Stimulated activated CD4-positive, alpha-beta T cell treated with anti-CD3 and anti-CD28 coated beads, Interleukin-4, amount 100 ng/mL, for 4 hours (primary cell): ENCODE results near the gene TMEM204.

Experiments used
- DNase-seq, 2 experiments: peaks; one replicate each; pipeline ENCODE4 v3.0.0-alpha.2; 2020

TMEM204 gene

DNA sequence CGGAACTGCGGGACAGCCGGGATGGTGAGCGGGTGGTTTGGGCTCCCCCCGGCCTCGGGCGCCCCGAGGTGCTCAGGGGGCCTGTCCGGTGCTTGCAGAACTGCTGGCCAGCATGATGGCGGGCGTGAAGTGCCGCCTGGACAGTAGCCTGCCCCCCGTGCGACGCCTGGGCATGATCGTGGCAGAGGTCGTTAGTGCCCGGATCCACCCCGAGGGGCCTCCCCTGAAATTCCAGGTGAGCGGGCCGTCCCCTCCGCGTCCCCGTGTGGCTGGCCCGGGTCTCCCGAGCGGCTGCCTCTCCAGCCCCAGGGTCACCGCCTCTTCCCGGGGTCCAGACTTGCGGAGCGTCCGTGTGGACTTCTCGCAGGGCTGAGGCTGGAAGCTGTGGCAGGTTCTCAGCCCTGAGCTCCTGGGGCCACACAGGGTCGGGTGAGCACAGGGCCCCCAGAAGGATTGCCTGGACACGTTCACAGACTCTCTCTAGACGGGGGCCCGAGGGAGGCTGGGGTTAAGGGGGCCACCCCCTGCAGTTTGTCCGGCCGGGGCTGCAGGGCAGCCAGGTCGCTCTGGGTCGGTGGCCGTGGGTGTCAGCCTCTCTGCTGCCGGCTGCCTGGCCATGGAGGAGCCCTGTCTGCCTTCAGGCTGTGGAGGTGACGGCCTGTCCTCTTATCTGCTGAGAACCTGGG, 32.9 kb upstream of the TMEM204 start:
- no peak for DNase-seq

DNA sequence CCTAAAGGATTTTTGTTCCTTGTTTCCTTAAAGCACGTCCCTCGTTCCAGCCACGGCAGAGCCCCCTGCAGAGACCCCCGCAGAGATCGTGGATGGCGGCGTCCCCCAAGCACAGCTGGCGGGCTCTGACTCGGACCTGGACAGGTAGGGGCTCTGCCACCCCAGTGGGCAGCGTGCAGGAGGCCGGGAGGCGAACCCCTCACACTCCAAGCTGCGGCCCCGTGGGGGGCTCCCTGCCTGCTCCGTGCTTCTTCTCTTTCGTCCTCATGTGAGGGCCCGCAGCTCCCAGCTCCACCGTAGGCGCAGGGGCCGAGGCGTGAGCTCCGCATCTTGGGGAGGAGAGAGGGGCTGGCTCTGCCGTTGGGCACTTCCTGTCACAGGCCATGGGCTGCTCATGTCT, 31.8 kb upstream of the TMEM204 start:
- no peak for DNase-seq

DNA sequence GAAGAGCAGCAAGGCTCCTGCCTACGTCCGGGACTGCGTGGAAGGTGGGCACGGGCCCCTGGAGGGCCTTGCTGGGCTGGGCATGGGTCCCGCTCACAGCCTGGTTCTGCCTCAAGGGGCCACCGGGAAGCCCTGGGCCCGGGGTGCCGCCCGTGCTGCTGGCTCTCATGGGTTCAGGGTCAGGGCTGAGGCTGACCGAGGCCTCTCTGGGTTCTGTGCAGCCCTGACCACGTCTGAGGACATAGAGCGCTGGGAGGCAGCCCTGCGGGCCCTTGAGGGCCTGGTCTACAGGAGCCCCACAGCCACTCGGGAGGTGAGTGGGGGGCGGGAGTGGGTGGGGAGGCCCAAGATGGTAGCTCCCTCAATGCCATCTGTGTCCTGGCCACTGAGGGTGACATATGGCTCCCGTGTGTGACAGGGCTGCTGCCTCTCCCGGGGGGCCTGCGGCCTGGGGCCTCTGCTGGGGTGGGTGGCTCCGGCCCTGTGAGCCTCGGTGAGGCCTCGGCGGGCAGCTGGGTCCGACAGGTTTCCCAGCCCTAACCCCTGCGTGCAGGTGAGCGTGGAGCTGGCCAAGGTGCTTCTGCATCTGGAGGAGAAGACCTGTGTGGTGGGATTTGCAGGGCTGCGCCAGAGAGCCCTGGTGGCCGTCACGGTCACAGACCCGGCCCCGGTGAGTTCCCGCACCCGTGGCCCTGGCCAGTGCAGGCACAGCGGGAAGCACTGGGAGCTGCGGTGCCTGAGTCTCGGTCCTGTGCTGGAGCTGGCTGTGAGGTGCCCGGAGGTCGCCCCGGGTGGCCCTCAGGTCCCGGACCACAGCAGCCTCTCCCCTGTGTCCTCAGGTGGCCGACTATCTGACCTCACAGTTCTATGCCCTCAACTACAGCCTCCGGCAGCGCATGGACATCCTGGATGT, 31.1 kb upstream of the TMEM204 start:
- no peak for DNase-seq

DNA sequence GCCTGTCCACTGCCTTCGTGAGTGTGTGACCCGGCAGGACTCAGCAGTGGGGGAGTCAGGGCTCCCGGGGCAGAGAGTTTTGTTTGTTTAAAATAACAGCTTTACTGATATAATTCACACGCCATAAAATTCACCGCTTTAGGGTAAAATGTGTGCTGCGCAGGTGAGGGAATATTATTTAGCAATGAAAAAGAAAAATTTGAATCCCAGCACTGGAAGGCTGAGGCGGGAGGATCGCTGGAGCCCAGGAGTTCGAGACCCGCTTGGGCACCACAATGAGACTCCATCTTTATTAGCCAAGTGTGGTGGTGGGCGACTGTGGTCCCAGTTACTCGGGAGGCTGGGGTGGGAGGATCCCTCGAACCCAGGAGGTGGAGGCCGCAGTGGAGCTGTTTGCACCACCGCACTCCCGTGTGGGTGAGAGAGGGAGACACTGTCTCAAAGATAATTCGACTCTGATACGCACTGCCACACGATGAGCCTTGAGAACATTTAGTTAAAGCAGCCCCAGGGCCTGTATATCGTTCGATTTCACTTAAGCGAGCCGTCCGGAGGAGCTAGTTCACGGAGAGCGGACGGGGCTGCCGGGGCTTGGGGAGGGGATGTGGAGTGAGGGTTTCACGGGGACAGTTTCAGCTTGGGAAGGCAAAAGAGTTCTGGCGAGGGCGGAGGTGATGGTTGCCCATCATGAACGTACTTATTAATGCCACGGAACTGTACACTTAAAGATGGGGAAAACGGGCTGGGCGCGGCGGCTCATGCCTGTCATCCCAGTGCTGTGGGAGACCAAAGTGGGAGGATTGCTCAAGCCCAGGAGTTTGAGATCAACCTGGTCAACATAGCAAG, 30.1 kb upstream of the TMEM204 start:
- DNase-seq, result no peak

DNA sequence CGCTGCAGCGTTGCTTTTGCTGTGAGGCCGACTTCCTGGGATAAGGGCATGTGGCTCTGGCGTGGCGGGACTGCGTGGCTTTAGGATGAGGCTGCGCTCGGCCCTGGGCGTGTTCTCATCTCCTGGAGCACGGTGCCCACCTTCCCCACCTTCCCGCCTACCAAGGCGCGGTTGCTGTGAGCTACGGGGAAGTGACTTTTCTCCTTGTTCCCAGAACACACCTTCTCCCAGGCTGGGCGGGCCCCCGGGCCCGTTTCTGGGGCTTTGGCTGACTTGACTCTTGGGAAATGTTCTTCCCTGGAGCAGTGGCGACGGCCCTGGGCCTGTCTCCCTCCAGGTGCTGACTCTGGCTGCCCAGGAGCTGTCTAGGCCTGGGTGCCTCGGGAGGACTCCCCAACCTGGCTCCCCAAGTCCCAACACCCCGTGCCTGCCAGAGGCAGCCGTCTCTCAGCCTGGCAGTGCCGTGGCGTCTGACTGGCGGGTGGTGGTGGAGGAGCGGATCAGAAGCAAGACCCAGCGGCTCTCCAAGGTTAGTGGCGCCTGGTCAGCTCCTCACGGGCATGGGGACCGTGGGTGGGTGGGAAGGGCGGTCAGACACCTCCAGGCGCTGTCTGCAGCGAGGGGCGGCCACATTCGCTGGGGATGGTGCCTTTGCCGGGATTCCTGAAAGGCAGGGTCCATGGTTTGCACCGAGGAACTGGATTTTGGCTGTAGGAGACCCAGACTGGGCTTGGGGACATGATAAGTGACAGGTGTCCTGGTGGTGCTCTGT, 28.2 kb upstream of the TMEM204 start:
- DNase-seq, result no peak

DNA sequence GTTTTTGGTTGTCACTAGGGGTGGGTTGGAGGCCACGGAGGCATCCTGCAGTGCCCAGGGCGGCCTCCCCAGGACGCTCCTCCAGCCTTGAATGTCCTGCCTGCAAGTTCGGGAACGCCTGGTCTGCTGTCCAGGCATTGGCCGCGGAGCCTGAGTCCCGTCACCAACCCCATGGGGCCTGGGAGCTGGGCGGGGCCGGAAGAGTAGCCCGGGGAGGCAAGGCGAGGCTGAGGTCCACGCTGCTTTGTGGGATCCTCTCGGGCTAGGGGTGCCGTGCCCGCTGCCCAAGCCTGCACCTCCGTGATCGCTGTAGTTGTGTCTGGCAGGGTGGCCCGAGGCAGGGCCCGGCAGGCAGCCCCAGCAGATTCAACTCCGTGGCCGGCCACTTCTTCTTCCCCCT, 27.6 kb upstream of the TMEM204 start:
- no peak for DNase-seq

DNA sequence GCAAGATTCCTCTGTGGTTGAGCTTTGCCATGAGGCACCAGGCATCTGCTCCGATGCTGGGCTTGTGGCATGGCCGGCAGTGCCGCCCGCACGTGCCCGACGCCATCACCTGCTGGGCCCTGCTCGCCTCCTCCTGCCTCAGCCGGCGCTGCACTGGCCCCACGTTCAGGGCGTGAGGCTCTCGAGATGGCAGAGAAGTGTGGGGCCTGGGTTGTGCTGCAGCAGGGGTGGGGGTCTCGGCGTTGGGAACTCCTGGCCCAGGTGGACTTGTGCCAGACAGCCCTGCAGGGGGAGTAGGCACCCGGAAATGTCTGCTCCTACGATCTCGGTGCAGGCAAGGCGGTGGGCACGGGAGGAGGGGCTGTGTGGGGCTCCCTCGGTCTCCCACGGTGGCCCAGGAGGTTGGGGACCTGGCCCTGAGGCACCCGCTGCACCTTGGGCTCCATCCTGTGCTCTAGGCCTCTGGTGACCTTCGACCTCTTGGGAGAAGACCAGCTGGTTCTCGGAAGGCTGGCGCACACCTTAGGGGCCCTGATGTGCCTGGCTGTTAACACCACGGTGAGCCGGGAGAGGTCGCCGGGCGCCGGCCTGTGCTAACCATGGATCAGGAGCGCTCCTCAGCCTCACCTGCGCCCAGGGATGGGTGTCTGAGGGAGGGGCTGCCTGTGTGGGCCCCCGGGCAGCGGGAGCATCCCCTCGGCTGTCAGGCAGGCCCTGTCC, 26.8 kb upstream of the TMEM204 start:
- no peak for DNase-seq

DNA sequence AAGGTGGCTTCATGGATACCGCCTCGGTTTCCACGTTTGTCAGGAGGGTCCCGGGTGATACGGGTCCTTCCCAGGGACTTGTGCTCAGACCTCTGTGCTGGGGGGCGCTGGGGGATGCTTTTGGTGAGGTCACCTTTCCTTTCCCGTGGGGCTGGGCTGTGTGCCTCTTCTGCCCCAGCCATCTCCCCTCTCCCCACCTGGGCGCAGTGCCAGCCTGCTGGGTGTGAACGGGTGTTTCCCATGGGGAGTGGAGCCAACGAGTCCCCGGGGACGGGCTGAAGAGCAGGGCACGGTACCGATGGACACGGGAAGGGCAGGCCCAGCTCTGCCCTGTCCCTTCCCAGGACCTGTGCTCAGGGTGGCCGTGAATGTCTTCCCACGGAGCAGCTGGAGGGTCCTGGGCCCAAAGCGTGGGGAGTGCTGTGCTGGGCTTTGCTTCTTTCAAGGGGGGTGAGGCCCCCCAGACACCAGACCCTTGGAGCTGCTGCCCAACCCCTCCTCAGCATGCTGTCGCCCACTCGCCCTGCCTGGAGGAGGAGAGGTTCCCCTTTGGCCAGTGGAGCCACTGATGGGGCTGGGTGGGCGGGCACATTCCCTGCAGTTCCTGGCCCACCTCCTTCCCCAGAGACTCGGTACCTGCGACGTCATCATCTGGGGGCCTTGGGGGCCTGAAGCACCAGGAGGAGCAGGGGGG, 24.8 kb upstream of the TMEM204 start:
- no peak for DNase-seq

DNA sequence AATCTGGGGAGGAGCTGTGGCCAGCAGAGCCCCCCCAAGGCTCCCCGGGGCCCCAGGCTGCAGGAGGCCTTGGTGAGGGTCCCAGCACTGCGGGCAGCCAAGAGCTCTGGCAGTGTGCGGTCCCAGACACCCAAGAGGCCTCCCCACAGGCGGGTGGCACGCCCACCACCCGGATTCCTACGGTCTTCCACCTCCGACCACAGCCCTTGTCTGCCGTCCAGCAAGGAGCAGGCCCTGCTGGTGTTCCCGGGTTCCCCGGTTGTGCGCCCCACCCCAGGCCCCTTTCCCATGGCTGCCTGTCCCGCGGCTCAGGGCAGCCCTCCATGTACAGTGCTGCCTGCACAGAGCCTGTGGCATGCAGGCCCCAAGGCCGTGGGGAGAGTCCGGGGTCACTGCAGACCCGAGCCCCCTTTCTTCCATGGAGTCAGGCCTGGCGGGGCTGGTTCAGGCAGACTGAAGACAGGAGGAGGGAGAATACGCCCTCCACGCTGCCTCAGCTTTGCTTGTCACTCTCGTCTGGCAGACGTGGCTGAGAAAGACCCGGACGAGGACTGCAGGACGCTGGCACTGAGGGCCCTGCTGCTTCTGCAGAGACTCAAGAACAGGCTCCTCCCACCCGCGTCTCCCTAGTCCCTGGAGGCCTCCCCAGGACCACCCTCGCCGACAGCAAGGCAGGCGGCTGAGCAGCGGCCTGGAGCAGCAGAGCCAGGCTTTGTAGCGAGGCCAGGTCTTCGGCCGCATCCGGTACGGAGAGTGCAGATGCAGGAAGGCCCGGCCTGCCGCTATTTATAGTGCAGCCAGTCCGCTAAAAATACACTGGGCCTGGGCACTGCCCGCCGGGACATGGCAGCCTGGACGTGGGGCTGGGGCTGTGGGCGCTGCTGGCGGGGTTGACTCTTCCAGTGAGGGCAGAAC, 23.9 kb upstream of the TMEM204 start:
- DNase-seq, result no peak

DNA sequence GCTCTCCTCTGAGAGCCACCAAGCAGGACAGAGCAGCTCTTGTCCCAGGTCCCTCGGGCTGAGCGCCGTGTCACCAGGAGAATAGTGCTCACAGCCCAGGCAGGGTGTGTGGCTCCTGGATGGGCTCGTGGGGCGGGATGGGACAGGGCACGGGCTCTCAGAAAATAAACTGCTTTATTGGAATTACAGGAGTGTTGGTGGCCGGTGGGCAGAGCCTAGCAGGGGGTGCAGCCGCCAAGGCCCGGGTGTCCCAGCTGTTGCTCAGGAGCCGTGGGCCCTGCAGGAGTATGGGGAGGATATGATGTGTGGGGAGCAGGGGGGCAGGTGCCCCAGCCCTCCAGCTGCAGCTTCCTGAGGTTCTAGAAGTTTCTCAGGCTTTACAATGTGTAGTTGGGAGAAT, 23.2 kb upstream of the TMEM204 start:
- DNase-seq, result no peak

DNA sequence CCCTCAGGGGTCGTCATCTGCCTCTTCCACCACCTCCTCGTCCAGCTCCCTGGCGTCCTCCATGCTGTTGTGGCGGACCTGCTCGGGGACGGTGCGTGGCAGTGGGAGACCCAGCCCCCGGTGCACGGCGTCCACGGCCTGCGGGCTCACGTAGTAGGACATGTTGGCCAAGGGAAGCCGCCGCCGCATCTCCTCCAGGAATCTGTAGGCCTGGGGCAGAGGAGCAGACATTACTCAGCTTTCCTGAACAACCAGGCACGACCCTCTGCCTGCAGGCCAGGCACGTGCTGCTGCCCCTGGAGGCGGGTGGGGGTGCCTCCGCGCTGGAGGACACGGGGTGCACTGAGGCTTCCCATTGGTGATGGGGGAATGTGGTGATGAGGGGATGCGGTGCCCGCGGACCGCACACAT, 22.5 kb upstream of the TMEM204 start:
- no peak for DNase-seq

DNA sequence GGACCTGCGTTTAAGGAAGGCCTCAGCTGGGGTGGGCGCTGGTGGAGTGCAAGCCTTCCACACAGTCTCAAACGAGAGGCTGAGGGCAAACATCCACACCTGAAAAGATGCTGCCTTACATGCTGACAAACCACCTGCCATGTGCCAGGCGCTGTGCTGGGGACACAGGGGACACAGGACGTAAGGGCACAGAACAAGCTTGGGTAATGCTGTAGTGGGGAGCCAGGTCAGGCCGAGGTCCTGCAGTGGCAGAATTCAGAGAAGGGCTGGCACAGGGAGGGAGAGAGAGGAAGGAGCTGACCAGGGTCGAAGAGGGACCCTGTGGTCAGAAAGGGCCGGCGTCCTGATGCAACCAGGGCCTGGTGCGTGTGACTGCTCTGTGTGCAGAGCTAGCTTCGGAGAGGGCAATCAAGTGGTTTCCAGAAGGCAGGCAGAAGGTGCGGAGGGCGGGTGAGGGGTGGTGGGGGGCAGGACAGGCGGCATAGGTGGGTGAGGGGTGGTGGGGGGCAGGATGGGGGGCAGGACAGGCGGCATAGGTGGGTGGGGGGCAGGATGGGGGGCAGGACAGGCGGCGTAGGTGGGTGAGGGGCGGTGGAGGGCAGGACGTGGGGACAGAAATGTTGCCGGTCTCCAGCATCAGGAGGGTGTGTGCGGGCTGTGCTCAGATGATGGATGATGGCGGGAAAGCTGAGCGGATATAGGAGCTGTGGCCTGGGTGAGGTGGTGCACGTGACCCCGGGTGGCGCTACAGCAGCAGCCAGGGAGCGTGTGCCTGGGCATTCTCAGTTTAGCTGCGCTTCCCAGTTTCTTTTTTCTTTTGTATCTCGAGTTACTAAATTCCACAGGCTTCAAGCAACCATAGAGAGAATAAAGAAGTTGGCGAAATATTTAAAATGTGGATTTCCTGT, 21.6 kb upstream of the TMEM204 start:
- DNase-seq, result no peak

DNA sequence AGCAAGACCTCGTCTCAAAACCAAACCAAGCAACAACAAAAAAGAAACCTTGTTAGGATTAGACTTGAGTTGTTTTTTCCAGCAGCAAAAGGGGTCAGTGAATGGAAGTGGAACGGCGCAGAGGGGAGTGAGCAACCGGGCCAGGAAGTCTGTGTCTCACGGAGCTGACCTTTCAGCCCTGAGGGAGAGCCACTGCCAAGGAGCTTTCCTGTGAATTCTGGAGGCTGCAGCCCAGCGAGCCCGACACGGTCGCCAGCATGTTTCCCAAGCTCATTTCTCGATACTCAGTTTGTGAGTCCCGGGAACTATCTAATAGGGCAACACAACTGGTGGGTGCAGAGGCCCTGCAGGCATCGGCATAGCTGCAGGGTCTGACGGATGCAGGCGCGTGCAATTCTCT, 20.7 kb upstream of the TMEM204 start:
- no peak for DNase-seq

DNA sequence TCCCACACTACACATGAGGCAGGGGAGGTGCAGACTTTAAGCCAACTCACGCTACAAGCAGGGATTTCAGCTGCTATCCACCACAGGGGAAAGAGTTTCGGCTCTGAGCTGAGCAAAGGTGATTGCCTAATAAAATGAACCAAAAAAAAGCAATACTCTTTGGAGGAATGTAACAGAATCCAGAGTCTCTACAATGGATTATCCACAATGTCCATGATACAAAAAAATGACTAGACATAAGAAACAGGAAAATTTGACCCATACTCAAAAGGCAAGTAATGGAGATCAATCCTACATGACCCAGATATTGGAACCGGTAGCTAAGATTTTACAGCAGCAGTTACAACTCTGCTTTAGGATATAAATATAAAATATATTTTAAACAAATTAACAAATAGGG, 19.0 kb upstream of the TMEM204 start:
- DNase-seq, result no peak

DNA sequence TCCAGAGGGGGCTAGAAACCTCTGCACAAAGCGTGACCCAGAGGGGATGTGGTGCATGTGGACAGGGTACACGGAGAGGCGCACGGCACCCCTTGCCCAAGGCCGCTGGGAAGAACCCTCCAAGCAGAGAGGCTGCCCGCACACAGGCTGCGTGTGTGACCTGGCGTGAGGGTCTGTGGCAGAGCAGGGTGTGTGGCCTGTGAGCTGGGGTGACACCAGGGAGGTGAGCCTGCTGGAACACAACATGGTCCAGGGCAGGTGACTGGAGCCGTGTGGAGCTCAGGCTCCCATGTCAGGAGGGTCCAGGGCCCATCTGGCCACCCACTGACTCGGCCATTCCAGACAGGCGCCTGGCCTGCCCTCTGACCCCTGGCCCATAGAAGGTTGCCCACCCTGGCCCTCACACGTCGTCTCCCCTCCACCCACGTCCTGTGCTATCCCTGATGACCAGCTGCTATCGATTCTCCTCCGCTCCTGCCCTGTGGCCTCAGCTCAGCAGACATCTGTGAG, 14.8 kb upstream of the TMEM204 start:
- DNase-seq, result no peak

DNA sequence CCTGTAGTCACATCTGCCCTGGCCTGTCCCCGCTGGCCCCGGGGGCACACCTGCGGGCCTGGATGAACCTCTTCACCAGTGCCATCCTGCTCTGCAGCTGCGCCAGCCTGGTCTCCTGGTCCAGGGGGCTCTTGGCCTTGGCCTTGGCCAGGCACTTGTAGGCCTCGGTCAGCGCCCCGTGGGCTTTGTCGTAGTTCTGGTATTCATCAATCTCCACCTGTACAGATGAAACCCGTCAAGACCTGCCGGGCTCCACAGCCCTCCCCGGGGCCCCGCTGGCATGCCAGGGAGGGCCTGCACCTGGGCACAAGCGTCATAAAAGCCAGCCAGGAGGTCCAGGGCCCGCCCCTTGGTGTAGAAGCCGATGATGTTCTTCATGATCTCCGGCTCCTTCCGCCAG, 13.6 kb upstream of the TMEM204 start:
- DNase-seq, result no peak

DNA sequence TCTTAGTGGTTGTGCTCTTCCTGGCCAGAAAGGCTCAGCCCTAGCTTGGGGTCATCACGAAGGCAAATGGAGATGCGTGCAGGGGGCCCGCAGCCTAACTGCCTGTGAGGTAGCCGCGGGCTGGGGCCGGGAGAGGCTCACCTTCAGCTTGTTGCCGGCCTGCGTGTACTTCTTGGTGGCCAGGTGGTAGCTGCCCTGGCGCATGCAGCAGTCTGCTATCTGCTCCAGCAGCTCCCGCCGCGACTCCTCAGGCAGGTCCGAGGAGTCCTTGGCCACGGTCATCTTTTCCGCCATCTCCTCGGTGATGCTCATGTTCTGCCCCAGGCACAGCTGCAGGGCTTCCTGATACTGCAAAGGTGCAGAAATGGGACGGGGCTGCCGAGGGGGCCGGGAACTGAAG, 13.0 kb upstream of the TMEM204 start:
- DNase-seq, result no peak

DNA sequence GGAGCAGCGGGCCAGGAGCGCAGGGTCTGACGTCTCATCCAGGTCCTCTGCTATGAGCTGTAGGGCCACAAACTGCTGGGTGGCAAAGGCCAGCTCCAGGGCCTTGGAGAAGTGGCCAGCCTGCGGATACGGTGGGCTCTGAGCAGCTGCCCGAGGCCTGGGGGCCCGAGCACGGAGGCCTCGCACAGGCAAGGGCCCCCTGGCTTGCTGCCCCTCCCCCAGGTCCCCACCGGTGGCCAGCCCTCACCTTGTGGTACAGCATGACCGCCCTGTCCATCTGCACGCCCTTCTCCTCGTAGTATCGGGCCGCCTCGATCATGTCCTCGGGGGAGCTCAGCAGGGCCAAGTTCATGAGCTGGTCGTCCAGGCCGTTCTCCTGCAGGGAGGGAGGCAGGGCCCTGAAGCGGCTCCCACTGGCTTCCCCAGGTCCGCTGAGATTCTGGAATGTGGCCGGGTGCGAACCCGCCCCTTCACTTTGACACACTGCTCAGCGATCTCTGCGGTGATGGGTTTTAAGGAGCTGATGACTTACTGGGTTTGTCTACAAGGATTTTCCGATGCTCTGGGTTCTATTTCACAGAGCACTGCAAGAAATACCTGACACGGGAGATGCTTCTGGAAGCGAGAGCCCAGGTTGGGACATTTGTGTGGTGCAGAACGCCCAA, 9.8 kb upstream of the TMEM204 start:
- no peak for DNase-seq
